Esophagus muscularis mucosa (tissue), 4 donors: ENCODE measurements around the gene KHDC4. TPM values are rescaled to one million over a fixed set of nuclear protein-coding genes. Genes with fewer than 3 reads are reported as not detected.

Experiments used
- DNase-seq: peaks from one replicate; pipeline ENCODE4 v3.0.0-alpha.2; 2017; ENCODE audit errors: extremely low spot score
- H3K27ac ChIP-seq, 4 donors: fragments of 200-600 bp; sonication (generic); replicated peaks in 1 of 4; 1 replicate in 3 of 4; 2 replicates in 1 of 4; pipeline ENCODE4 v1.5.1; 2016 to 2019; ENCODE audit warnings: mild to moderate bottlenecking in 1 of 4
- H3K27me3 ChIP-seq, 4 donors: fragments of 200-600 bp; sonication (generic); one replicate each; pipeline versions ENCODE4 v1.5.1 to v1.6.0; 2016 to 2019
- H3K36me3 ChIP-seq, 4 donors: fragments of 200-600 bp; sonication (generic); one replicate each; pipeline ENCODE4 v1.5.1; 2016 to 2019
- H3K4me1 ChIP-seq, 4 donors: fragments of 200-600 bp; sonication (generic); one replicate each; pipeline ENCODE4 v1.5.1; 2016 to 2019
- H3K4me3 ChIP-seq, 4 donors: fragments of 200-600 bp; sonication (generic); 1 replicate in 2 of 4; 2 replicates in 2 of 4; pipeline ENCODE4 v1.5.1; 2016 to 2019; ENCODE audit warnings: mild to moderate bottlenecking in 4 of 4, moderate library complexity in 1 of 4
- H3K9me3 ChIP-seq, 4 donors: fragments of 200-600 bp; sonication (generic); 1 replicate in 3 of 4; 2 replicates in 1 of 4; pipeline ENCODE4 v1.5.1; 2016 to 2019
- CTCF ChIP-seq, 3 experiments: fragments of 200-600 bp in 2 of 3; fragments of 450-650 bp in 1 of 3; sonication (generic) in 2 of 3; IDR thresholded peaks; one replicate each; pipeline ENCODE4 v1.5.1; 2017 to 2019; ENCODE audit warnings: antibody characterized with exemption in 3 of 3, mild to moderate bottlenecking in 2 of 3, moderate library complexity in 1 of 3
- EP300 ChIP-seq: sonication (generic); formaldehyde crosslinking; IDR thresholded peaks from one replicate; pipeline ENCODE4 v1.6.1; 2017; ENCODE audit warnings: antibody characterized with exemption
- POLR2A ChIP-seq: fragments of 450-650 bp; IDR thresholded peaks from one replicate; pipeline ENCODE4 v1.6.1; 2017; ENCODE audit warnings: antibody characterized with exemption, moderate library complexity, mild to moderate bottlenecking, low read depth
- POLR2AphosphoS5 ChIP-seq, 2 donors: sonication (generic); formaldehyde crosslinking; IDR thresholded peaks; one replicate each; pipeline ENCODE4 v1.6.1; 2017; ENCODE audit warnings: antibody characterized with exemption in 2 of 2
- WGBS: methylation state at CpG from one replicate; pipeline ENCODE4 v1.1.5; 2018; 5-methylcytosine and 5-hydroxymethylcytosine counted together
- intact Hi-C: fragments of 100-400 bp; cut with DNase I; formaldehyde crosslinking; loops from one replicate; pipeline ENCODE4 v1.15.1; 2023
- total RNA-seq, 4 donors: library from RNA; depleted of rRNA; stranded (reverse); fragments of >200 nt; gene quantifications; one replicate each; pipeline versions ENCODE4 v1.1.0 to v1.2.1, GENCODE V29; 2016

The KHDC4 gene
- total RNA-seq, 4 donors from 2014 or later = 25.8 to 41.5 (median 29.2) TPM

DNA sequence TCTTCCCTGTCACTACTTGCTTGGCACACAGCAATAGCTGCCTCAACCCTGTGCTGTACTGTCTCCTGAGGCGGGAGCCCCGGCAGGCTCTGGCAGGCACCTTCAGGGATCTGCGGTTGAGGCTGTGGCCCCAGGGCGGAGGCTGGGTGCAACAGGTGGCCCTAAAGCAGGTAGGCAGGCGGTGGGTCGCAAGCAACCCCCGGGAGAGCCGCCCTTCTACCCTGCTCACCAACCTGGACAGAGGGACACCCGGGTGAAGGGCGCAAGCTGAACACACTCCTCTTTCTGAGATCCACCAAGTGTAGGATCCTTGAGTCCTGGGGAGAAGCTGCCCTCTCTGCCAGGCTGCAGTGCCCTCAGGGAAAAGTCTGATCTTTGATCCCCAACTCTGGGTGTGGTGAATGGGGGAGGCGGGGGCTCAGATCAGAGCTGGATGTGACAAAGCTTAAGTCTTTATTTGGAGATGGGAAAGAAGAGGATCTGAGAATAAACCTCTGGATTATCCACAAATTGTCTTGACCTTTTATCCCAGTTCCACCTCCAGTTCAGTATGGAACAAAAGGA is 8.4 kb upstream of the KHDC4 start:
- H3K27me3 ChIP-seq = no peaks in the 10 kb centered on the region
- TF ChIP-seq POLR2A (no peak), CTCF (IDR thresholded peaks at IDR 0.05) (no peak), POLR2AphosphoS5 (IDR thresholded peaks at IDR 0.05) (no peak), EP300 (no peak)
- H3K9me3 ChIP-seq = no peaks in the 10 kb centered on the region
- peaks cover 58 to 81% (median 76%) of the 10 kb centered on the region in 4 donors for H3K4me1 ChIP-seq
- DNase-seq = no peak
- H3K36me3 ChIP-seq = peaks cover 9 to 24% (median 22%) of the 10 kb centered on the region in 4 donors
- WGBS = 59% methylated on average over 4 of the region's 11 CpGs
- intact Hi-C loops = no loop called here
- H3K27ac ChIP-seq = peak overlapping the region in 2 of 4 donors; percentile 64 to 72
- no peak overlapping the region for H3K4me3 ChIP-seq

DNA sequence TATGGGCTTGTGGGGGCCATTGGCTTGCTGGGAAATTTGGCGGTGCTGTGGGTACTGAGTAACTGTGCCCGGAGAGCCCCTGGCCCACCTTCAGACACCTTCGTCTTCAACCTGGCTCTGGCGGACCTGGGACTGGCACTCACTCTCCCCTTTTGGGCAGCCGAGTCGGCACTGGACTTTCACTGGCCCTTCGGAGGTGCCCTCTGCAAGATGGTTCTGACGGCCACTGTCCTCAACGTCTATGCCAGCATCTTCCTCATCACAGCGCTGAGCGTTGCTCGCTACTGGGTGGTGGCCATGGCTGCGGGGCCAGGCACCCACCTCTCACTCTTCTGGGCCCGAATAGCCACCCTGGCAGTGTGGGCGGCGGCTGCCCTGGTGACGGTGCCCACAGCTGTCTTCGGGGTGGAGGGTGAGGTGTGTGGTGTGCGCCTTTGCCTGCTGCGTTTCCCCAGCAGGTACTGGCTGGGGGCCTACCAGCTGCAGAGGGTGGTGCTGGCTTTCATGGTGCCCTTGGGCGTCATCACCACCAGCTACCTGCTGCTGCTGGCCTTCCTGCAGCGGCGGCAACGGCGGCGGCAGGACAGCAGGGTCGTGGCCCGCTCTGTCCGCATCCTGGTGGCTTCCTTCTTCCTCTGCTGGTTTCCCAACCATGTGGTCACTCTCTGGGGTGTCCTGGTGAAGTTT is 7.8 kb upstream of the KHDC4 start:
- Histone ChIP-seq H3K4me1 (peaks cover 58 to 81% (median 76%) of the 10 kb centered on the region in 4 donors), H3K27ac (peak overlapping the region; percentile 51 to 72 (median 64))
- 85% methylated on average over 19 of the region's 29 CpGs for WGBS

GRCh38 chr1:155940993-155941844 is 7.0 kb upstream of the KHDC4 start, which contains the start of gene RXFP4:
Gene RXFP4 (plus strand): TSS chr1:155941638. CDS start chr1:155941710, 72 bp downstream.
- intact Hi-C loops = no loop called here
- Histone ChIP-seq H3K4me3 (no peak within 1 kb of the TSS), H3K9me3 (no peaks in the 10 kb centered on the region), H3K36me3 (peaks cover 0 to 9% (median 8%) of the 10 kb centered on the region in 4 donors), H3K4me1 (peaks cover 58 to 79% (median 72%) of the 10 kb centered on the region in 4 donors), H3K27ac (peak within 1 kb of the TSS; percentile 51 to 72 (median 64)), H3K27me3 (no peaks in the 10 kb centered on the region)
- TF ChIP-seq EP300 (no peak), POLR2AphosphoS5 (IDR thresholded peaks at IDR 0.05) (no peak), POLR2A (no peak), CTCF (IDR thresholded peaks at IDR 0.05) (no peak)
- DNase-seq = no peak
- WGBS = 64% methylated on average over 7 of the region's 11 CpGs

More for the DNA sequence above, 7.8 kb upstream of the KHDC4 start:
- no peak for TF ChIP-seq EP300
- TF ChIP-seq POLR2AphosphoS5 (IDR thresholded peaks at IDR 0.05) = peak in 1 of 2 donors; percentile 43
- no peaks in the 10 kb centered on the region for H3K27me3 ChIP-seq
- no peak overlapping the region for H3K4me3 ChIP-seq
- intact Hi-C loops = no loop called here
- no peaks in the 10 kb centered on the region for H3K9me3 ChIP-seq
- DNase-seq = no peak
- peaks cover 3 to 17% (median 16%) of the 10 kb centered on the region in 4 donors for H3K36me3 ChIP-seq

- H3K27me3 ChIP-seq = no peaks in the 10 kb centered on the region
- WGBS = 56% methylated on average over 4 of the region's 4 CpGs
- no peak for DNase-seq
- TF ChIP-seq POLR2AphosphoS5 (IDR thresholded peaks at IDR 0.05) (peak; percentile 23 to 48), CTCF (IDR thresholded peaks at IDR 0.05) (no peak)
- no peaks in the 10 kb centered on the region for H3K9me3 ChIP-seq
- peaks cover 58 to 72% (median 66%) of the 10 kb centered on the region in 4 donors for H3K4me1 ChIP-seq
- no peak overlapping the region for H3K4me3 ChIP-seq
- peaks cover 0 to 3% (median 2%) of the 10 kb centered on the region in 4 donors for H3K36me3 ChIP-seq
- peak overlapping the region; percentile 51 to 72 (median 64) for H3K27ac ChIP-seq
- intact Hi-C loops = no loop called here
These were observed 6.3 kb upstream of the KHDC4 start for GRCh38 chr1:155940482-155940992.
